DND-41 (cell line): Measurements from ENCODE around the gene WNT9B.

Source experiments
- ATAC-seq: fragments of 200-7000 bp; cut with Tn5 transposase; 3 replicates; pipeline ENCODE4 v1.9.1; 2021; ENCODE audit warnings: low read depth; ENCODE audit not compliant: insufficient read depth
- DNase-seq: peaks from one replicate; pipeline ENCODE4 v3.0.0-alpha.2; 2020
- H2AFZ ChIP-seq: 2 replicates; pipeline ENCODE4 v1.6.0; 2012; ENCODE audit warnings: low read depth, low read length
- H3K27ac ChIP-seq: 2 replicates; pipeline ENCODE4 v1.5.1; 2012; ENCODE audit warnings: low read length, inconsistent platforms
- H3K27me3 ChIP-seq: fragments of 200-600 bp; sonication (generic); 2 replicates; pipeline ENCODE4 v1.6.0; 2012; ENCODE audit warnings: low read length, mild to moderate bottlenecking, inconsistent platforms; ENCODE audit not compliant: insufficient read depth, poor library complexity
- H3K36me3 ChIP-seq: 2 replicates; pipeline ENCODE4 v1.5.1; 2012; ENCODE audit warnings: low read length, inconsistent platforms; ENCODE audit not compliant: insufficient read depth
- H3K4me1 ChIP-seq: 2 replicates; pipeline ENCODE4 v1.5.1; 2012; ENCODE audit warnings: mild to moderate bottlenecking, low read length; ENCODE audit not compliant: insufficient read depth
- H3K4me2 ChIP-seq: 2 replicates; pipeline ENCODE4 v1.6.0; 2012; ENCODE audit warnings: mild to moderate bottlenecking, moderate library complexity, low read length, inconsistent platforms; ENCODE audit not compliant: insufficient read depth
- H3K4me3 ChIP-seq, 2 experiments: fragments of 200-600 bp in 1 of 2; shearing (Covaris generic) in 1 of 2; 2 replicates each; pipeline ENCODE4 v1.5.1; 2012 to 2016; ENCODE audit warnings: inconsistent platforms in 2 of 2, low read length in 2 of 2, mild to moderate bottlenecking in 2 of 2, low read depth in 1 of 2, moderate library complexity in 1 of 2
- H3K79me2 ChIP-seq: 2 replicates; pipeline ENCODE4 v1.6.0; 2012; ENCODE audit warnings: low read length, inconsistent platforms; ENCODE audit not compliant: insufficient read depth
- H3K9ac ChIP-seq: 2 replicates; pipeline ENCODE4 v1.6.0; 2012; ENCODE audit warnings: low read depth, mild to moderate bottlenecking, inconsistent platforms, low read length, moderate library complexity
- H3K9me3 ChIP-seq: 2 replicates; pipeline ENCODE4 v1.5.1; 2012; ENCODE audit warnings: low read length, moderate library complexity, mild to moderate bottlenecking, inconsistent platforms; ENCODE audit not compliant: insufficient read depth, severe bottlenecking
- H4K20me1 ChIP-seq: 2 replicates; pipeline ENCODE4 v1.6.0; 2012; ENCODE audit warnings: low read length; ENCODE audit not compliant: insufficient read depth
- CTCF ChIP-seq: IDR thresholded peaks from 2 replicates; pipeline ENCODE4 v1.5.1; 2012; ENCODE audit warnings: borderline replicate concordance, low read length, moderate library complexity, mild to moderate bottlenecking; ENCODE audit not compliant: poor library complexity, severe bottlenecking; ENCODE audit errors: extremely low read depth
- EZH2 ChIP-seq: IDR thresholded peaks from 3 replicates; pipeline ENCODE4 v1.6.1; 2012; ENCODE audit warnings: borderline replicate concordance, low read depth, mild to moderate bottlenecking, moderate library complexity, low read length, inconsistent platforms; ENCODE audit not compliant: severe bottlenecking

WNT9B gene

DNA sequence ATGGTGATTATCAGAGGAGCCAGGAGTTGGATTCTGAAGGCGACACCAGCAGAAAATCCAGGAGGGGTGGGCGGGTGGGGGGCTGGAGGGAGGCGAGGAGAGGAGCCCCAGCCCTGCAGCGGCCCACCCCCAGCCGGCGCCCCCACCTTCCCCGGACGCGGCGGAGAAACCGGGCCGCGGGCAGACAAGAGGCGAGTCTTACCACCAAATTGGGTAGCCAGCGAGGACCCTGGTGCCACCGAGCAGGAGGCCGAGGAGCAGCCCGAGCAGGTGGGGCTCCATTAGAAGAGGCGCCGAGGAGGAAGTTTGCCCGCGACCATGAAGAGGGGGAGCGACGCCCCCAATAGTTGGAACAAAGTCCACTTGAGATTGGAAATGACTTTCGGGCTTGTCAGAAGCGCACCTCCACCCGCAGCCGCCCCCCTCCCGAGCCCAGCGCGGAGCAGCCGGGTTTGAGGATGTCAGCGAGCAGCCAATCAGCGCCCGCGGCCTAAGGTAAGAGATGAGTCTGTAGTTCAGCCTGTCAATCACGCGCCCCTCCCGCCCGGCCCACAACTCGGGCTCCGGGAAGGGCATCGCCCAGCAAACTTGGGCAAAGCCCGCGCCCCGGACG, 33.0 kb upstream of the WNT9B start, which contains the start of gene WNT3:
Gene WNT3, minus strand, starts transcription at position 377 of the 613 bp plus-strand sequence. Its CDS starts 95 bp downstream, at position 282.
- no peak for TF ChIP-seq CTCF
- TF ChIP-seq EZH2: no peak
- no peaks in the 10 kb centered on the region for H3K79me2 ChIP-seq
- no peaks in the 10 kb centered on the region for H3K36me3 ChIP-seq
- no peaks in the 10 kb centered on the region for H3K9me3 ChIP-seq
- H3K27ac ChIP-seq: no peak within 1 kb of the TSS
- ATAC-seq (no peak), DNase-seq (no peak)
- H3K4me3 ChIP-seq: no peak within 1 kb of the TSS
- H3K27me3 ChIP-seq: peaks cover 9% of the 10 kb centered on the region
- H2AFZ ChIP-seq: no peak within 1 kb of the TSS
- H3K9ac ChIP-seq: no peak within 1 kb of the TSS
- no peaks in the 10 kb centered on the region for H4K20me1 ChIP-seq
- no peak within 1 kb of the TSS for H3K4me2 ChIP-seq
- no peaks in the 10 kb centered on the region for H3K4me1 ChIP-seq

- DNase-seq (no peak), ATAC-seq (no peak)
- H3K27me3 ChIP-seq: peaks cover 9% of the 10 kb centered on the region
- no peaks in the 10 kb centered on the region for H3K79me2 ChIP-seq
- H3K9ac ChIP-seq: no peak overlapping the region
- H3K4me2 ChIP-seq: no peak overlapping the region
- no peak overlapping the region for H2AFZ ChIP-seq
- no peaks in the 10 kb centered on the region for H3K9me3 ChIP-seq
- H3K4me1 ChIP-seq: no peaks in the 10 kb centered on the region
- no peaks in the 10 kb centered on the region for H3K36me3 ChIP-seq
- no peaks in the 10 kb centered on the region for H4K20me1 ChIP-seq
- no peak overlapping the region for H3K27ac ChIP-seq
- H3K4me3 ChIP-seq: no peak overlapping the region
- TF ChIP-seq EZH2 (no peak), CTCF (no peak)
These were observed 32.2 kb upstream of the WNT9B start for GRCh38 chr17:46818929-46819859.

GRCh38 chr17:46819906-46820351, 31.5 kb upstream of the WNT9B start:
- Histone ChIP-seq H3K27me3 (peaks cover 9% of the 10 kb centered on the region), H3K4me1 (no peaks in the 10 kb centered on the region), H4K20me1 (no peaks in the 10 kb centered on the region), H3K4me2 (no peak overlapping the region), H3K27ac (no peak overlapping the region), H3K79me2 (no peaks in the 10 kb centered on the region), H3K9me3 (no peaks in the 10 kb centered on the region), H2AFZ (no peak overlapping the region), H3K9ac (no peak overlapping the region), H3K36me3 (no peaks in the 10 kb centered on the region), H3K4me3 (no peak overlapping the region)
- DNase-seq: no peak
- no peak for ATAC-seq
- TF ChIP-seq EZH2: no peak
- TF ChIP-seq CTCF: no peak
